Thyroid gland (tissue), 4 donors: ENCODE measurements around the gene AGBL4.

ENCODE experiments used
- POLR2A ChIP-seq, 2 donors: fragments of 450-650 bp; IDR thresholded peaks; one replicate each; pipeline ENCODE4 v1.6.1; 2017; ENCODE audit warnings: antibody characterized with exemption in 2 of 2, mild to moderate bottlenecking in 2 of 2, moderate library complexity in 1 of 2
- TF ChIP-seq, protein P1 (sequence below), 6 experiments: fragments of 200-600 bp in 3 of 6; fragments of 450-650 bp in 3 of 6; sonication (generic) in 3 of 6; IDR thresholded peaks; one replicate each; pipeline ENCODE4 v1.5.1; 2016 to 2019; ENCODE audit warnings: antibody characterized with exemption in 6 of 6, mild to moderate bottlenecking in 2 of 6, inconsistent platforms in 1 of 6, moderate library complexity in 1 of 6

DNA sequence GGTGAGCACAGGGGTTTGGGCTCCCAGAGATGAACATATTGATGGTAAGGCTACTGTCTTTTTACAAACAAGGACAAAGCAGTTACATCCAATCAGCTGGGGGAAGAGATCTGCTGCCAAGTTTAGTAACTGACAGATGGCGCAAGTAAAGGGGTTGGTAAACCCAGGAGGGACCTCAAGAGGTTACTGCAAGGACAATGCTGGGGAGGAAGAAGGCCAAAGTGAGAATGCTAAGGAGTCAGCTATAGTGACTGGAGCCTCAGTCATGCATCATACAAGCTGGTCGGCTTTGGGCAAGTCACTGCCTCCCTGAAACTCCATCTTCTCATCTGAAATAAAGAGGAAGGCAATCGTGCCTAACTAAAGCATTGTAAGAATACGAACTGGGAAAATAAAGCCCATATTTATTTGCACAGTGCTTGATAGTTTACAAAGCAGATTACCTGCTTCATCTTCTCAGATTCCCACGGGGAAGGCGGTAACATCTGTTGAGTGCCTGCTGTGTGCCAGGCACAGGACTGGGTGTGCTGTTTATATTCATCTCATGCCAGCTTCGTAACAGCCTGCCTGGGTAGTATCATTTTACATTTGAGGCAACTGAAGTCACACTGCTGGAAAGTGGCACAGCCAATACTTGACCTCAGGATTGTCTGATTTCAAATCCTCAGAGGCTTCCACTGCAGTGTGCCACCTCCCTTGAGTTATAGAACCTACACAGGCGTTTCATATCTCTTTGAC lies 1361.9 kb downstream of the AGBL4 start:
- TF ChIP-seq, protein P1, sequence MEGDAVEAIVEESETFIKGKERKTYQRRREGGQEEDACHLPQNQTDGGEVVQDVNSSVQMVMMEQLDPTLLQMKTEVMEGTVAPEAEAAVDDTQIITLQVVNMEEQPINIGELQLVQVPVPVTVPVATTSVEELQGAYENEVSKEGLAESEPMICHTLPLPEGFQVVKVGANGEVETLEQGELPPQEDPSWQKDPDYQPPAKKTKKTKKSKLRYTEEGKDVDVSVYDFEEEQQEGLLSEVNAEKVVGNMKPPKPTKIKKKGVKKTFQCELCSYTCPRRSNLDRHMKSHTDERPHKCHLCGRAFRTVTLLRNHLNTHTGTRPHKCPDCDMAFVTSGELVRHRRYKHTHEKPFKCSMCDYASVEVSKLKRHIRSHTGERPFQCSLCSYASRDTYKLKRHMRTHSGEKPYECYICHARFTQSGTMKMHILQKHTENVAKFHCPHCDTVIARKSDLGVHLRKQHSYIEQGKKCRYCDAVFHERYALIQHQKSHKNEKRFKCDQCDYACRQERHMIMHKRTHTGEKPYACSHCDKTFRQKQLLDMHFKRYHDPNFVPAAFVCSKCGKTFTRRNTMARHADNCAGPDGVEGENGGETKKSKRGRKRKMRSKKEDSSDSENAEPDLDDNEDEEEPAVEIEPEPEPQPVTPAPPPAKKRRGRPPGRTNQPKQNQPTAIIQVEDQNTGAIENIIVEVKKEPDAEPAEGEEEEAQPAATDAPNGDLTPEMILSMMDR (IDR thresholded peaks at IDR 0.05), result no peak
- no peak for TF ChIP-seq POLR2A (IDR thresholded peaks at IDR 0.05)
